HG02885 (cell line): ENCODE measurements around the gene ITPRID1.
"Not testable (repeated sequence)": the region's sequence is repeated elsewhere in the genome, so short reads cannot be mapped to it uniquely, and the experiment has no call there.

Experiments used
- ATAC-seq: cut with Tn5 transposase; IDR thresholded peaks from one replicate; pipeline ENCODE4 v1.9.1; 2021; ENCODE audit warnings: mild to moderate bottlenecking; ENCODE audit not compliant: unreplicated experiment, poor library complexity

Gene ITPRID1

DNA sequence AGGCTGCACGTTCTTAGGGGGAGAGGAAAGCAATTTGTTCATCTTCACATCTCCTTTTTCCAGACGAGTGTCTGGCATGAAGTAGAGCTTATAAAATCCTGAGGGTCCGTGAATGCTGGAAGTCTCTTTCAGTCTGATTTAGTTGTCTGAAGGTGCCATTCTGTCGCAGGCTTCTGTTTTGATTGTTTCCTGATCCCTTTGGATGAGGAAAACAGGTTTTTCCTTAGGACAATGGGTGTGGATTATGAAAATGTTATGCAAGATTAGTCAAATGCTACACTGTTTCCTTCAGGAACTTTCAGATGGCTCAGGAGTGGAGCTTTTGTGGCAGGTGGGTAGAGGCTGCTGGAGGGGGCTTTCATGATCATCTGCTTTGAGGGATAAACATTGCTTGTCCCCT, at the start of gene ITPRID1:
ITPRID1 (plus strand) TSS at position 301 of the 400 bp plus-strand sequence. CDS start 38,935 bp downstream, outside the sequence.
- no peak for ATAC-seq

DNA sequence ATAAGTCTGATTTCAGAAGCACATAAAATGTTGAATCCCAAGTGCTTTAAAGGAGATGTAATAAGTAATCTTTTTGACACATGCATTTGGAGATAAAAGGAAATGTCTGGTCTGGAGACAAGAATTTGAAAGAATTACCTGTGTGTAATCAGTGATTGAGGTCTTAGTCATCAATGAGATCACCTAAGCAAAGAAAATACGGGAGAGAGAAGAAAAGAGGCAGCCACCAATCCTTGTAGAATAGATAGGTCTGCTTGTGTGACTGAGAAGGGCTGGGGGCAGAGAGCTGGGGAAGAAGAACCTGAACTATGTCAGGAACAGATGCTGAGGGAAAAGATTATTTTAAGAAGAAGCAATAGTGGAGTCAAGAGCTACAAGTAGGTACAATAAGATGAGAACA, 49.3 kb upstream of the ITPRID1 start:
- no peak for ATAC-seq

DNA sequence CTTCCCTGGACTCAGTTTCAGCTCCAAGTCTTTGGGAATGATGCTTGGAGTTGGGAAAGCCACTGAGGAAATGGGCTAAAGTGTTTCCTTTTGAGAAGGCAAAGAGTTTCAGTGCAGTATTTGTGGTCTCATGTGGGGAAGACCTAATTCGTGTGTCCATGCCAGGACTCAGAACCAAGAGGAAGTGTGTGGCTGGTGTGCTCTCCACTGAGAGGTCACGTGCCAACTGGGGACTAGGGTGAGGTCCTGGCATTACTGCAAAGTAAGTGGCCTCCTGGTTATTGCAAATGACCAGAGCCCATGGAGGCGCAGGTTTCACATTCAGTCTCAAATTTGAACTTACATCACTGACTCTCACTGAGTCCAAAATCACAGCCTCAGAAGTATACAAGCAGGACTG, 48.6 kb upstream of the ITPRID1 start:
- ATAC-seq, result peak; percentile 67

DNA sequence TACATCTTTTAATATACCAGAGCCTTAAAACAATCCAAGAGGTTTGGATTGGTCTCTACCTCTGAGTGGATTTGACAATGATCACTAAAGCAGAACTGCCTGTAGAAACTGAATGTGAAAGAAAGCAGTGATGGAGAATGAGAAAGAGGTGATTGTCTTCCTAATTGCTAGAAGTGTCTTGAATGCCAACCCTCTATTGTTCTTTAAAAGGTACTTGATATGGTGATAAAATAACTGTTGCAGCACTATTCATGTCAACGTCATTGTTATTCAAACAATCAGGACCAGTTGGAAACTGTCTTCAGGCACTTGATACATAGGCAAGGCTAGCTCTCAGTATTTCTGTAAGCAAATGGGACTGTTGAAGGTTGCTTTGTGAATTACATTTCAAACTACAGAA, 47.9 kb upstream of the ITPRID1 start:
- no peak for ATAC-seq

DNA sequence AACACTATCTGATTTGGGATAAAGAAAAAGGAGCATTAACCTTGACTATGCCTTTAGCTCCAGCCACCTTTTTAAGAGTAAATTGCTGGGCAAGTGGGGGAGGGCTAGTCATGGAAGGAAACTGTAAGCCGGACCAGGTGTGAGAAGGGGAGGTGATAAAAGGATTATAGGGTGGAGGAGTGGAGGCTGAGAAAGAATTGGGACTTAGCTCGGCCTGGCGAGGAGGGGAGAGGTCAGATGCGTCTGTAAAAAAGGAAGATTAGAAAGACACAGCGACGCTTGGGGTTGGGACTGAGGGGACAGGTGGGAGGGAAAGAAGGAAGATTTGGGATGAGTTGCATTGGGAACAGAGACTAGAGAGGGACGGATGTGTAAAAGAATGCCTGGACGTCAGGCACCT, 43.0 kb upstream of the ITPRID1 start:
- ATAC-seq, result not testable (repeated sequence)

DNA sequence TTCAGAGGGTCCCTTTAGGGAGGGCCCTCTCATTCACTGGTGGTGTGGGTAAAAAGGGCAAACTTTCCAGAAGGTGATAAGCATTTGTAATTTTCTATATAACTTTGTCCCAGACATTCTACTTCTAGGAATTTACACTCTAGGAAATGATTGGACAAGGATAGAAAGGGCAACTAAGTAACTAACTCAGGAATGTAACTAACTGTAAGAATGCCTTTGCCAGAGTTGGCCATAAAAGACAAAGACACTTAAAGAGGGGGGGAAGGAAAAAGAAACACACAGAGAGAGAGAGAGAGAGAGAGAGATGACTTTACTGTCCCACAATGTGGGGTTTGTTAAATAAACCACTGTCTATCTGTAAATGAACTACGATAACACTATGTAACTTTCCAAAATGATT, 38.5 kb upstream of the ITPRID1 start:
- ATAC-seq, result no peak

DNA sequence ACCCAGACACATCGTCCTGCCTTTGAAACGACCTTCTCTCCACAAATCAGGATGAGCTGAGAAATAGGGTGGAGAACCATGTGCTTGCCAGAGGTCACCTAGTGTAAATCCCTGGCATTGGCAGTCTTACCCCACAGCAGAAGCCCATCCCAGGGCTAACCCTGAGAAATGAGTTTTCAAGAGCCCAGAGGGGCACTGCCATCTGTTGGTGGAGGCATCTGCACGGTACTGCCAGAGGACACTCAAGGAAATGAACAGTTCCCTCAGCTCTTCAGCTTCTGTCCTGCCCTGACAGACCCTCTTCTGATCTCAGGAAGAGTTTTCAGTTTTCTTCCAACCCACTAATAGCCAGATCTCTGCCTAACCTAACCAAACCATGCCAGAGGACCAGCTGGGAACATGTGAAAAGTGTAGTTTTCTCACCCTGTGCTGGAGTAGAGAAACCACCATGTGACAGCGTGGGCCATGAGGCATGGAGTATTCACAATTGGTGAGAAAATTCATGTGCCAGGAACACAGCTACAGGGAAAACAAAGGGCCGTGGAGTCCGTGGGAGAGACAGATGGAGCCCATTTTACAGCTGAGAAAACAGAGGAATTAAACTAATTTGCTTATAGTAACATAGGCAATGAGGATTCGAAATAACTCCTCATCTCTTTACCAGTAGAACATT, 37.7 kb upstream of the ITPRID1 start:
- no peak for ATAC-seq

DNA sequence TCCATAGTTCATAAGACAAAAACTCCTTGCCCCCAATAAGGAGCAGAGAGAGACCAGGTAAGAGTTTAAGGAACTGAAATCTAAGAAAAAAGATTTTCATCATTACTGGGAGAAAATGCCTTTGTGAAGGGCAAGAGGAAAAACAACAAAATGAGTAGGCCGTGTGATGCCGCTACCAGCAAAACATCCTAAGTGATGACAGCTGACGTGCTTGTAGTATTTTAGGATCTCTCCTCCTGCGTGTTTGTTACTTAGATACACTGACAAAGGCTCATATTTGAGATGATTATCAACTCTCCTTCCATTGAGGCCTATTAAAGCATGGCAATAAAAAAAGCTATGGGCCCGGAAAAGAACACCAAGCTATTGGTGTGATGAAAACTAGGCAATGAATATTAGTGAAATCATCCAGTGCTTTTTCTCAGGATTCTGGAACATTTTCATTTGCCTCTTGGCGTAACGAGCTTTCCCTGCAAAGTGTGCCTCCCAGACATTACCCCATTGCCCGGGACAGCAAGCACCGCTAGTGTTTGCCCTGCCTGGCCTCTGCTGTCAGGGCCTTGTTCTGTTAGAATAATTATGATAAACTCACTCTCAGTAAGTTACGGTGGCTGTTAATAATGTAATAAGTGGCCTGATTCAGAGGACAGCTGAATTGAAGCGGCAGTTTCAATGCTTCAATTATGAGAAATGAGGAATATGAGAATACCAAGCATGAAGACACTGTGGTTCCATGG, 36.8 kb upstream of the ITPRID1 start:
- no peak for ATAC-seq

DNA sequence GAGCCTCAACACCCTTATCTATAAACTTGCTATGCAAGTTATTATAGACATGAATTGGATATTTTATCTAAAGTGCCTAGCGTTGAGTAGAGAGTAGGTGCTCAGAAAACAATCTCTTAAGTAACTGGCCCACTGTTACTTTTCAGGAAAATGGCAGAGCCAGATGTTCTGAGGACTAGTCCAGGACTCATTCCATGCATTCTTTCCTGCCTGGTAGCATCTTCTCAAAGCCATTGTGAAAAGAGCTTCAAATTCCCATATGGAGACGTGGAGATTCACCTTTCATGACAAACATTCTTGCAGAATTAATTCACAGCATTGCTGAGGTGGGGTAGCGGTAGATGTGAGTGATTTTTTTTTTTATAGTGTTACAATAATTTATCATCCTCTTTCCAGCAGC, 35.9 kb upstream of the ITPRID1 start:
- no peak for ATAC-seq

DNA sequence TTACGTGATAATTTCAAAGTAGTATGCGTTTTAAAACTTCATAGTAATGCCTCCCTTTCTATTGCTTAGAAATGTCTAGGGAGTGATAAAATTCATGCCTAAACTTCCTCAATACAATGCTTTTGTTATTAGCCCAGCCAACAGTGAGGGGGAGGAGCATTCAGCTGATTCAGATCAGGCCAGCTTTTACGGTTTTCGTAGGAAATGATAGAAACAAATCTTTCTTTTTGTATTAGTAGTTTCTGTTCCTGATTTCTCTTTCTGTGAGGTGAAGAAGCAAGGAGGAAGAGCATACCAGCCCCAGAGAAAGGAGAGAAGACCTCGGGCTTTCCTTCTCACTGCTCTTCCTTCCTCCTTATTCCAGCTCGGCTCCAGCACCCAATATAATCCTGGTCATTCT, 35.2 kb upstream of the ITPRID1 start:
- peak; percentile 89 for ATAC-seq

DNA sequence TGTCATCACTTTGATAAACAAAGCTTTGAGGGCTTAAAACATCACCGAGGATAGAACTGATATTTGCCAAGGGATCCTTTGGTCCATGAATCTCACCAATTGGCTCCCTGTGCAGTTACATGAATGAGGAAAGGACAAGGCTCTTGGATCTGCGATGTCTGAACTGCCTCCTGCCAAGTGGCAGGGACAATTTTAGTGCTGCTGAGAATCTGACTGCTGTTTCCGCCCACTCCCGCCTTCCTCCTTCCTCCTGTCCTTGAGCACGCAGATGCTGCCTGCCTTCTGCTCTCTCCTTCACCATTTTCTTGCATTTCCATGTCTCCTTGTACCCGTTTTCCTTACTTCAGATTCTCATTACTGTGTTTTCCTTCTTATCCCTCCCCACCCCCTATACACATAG, 26.8 kb upstream of the ITPRID1 start:
- no peak for ATAC-seq

DNA sequence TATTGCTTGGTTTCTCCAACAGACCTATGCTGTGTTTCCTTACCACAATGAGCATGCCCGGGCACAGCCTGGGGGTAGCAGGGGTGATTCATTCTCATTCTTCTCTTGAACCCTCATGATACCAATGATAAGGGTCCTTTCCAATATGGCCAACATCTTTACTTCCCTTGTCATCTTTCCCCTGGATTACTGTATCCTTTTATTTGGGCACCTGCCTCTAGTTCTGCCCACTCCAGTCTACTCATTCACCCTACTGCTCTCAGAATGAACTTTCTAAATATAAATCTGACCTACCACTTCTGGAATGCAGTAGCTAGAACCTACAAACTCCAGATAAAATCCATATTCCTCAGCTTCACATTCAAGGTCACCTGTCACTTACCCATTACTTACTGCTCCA, 26.4 kb upstream of the ITPRID1 start:
- no peak for ATAC-seq

DNA sequence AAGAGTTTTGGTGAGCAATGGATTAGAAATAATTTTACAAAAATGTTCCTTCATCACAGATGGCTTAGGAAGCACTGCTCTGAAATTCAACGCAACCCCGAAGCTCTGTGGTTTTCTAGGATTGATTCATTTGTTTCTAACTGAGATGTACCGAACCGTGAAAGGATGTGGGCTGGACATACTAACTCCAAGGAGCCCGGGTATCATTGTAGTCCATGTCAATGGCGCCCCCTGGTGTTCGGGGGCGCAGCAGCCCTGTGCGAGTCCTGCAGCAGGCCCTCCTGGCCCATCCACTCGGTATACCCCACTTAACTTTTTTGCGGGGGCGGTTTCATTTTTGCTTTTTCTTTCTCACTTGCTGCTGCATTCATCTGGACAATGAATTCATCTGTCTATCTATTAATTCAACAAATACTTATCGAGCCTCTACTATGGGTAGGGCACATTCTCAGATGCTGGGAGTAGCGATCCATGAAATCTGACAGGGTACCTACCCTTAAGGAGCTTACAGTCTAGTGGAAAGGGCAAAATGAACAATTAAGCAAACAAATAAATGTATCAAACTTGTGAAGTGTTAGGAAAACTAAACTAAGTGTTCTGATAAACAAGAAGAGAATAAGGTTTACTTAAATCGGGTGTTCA, 25.2 kb upstream of the ITPRID1 start:
- peak; percentile 99 for ATAC-seq

DNA sequence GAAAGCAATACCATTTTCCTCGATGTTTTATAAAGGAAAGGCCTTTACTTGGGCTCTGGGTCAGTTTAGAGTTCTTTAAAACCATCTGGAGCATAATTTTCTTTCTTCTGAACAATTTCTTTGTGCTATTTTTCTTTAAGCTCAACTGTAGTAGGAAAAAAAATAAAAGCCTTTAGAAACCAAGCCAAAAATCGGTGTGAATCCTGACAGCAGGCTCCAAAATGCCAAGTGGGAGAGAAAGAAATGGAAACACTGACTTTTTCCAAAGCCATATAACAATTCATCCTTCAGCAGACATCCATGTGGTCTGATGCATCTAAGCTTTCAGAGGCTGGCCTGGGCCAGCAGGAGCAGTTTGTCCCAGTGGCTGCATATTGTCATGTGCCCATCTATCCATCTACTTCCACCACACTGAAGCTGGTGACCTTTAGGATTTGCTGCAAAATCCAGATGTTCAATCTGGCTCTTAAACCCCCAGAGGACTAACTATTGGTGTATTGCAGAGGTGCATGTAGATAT, 23.0 kb upstream of the ITPRID1 start:
- no peak for ATAC-seq

DNA sequence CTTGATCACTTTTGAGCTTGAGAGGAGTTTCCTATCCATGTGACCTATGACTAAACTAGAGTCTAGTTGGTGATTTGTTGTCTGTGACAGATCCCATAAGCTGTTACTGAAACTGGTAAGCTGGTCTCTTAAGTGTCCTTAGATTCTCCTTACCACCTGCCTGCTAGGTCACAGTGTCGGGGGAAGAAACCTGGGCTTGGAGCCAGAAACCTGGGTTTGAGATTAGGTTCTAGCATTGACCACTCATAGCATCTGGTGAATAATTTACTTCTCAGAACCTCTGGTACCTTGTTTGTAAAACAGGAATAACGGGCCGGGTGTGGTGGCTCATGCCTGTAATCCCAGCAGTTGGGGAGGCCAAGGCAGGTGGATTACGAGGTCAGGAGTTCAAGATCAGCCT, 21.8 kb upstream of the ITPRID1 start:
- no peak for ATAC-seq

DNA sequence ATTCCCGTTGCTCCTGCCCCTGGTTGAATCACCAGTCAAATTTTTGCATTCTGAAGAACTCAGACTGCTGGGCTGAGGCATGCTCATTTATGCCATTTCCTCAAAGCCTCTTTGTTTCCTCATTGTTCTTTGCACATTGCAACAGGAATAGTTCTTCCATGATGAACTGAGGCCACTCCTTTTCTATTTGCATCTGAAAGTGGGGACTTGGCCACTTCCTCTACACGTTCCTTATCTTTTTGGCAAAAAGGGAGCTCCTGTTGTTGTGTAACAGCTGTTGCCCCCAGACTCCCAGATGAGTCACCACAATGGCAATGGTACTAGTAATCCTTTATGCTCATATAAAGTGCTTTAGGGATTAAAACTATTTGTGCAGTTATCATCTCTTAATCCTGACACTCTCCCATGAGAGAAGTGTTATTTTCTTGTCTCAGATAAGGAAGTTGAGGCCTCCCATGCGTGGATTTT, 20.1 kb upstream of the ITPRID1 start:
- ATAC-seq, result no peak

DNA sequence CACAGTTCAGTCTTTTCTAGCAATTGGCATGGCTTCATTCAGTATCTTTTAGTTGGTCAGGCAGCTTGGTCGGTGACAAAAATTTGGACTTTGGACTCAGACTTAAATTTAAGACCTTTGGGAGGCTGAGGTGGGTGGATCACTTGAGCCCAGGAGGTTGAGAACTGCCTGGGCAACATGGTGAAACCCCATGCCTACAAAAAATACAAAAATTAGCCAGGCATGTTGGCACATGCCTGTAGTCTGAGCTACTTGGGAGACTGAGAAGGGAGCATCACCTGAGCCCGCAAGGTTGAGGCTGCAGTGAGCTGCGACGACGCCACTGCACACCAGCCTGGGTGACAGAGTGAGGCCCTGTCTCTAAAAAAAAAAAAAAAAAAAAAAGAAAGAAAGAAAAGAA, 19.5 kb upstream of the ITPRID1 start:
- no peak for ATAC-seq

DNA sequence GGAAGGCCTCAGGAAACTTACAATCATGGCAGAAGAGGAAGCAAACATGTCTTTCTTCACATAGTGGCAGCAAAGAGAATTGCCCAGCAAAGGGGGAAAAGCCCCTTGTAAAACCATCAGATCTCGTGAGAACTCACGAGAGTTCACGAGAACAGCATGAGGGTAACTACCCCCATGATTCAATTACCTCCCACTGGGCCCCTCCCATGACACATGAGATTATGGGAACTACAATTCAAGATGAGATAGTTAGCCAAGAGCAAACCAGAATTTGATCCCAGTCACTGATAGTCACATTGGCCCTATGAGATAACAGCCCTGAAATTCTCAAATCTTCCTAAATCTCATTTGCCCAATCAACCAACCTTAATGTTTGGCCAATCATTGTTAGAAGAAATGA, 18.2 kb upstream of the ITPRID1 start:
- ATAC-seq, result no peak

DNA sequence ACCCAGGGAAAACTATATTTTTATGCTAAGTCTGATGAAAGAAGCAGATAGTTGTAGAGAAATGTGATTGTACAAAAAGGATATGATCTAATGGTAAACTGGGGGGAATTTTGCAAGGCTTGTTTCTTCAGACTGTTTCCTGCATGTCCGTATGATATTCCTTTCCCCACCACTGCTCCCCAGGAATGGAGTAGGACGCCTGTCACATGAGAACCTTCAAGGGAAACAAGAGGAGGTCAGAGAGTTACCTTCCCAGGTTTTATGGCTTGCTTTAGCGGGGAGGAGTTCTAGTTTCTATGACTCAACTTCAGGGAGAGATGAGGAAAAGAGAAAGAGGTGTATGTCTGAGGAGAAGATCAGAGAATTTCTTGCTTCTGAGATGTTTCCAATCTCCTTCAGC, 16.4 kb upstream of the ITPRID1 start:
- no peak for ATAC-seq

DNA sequence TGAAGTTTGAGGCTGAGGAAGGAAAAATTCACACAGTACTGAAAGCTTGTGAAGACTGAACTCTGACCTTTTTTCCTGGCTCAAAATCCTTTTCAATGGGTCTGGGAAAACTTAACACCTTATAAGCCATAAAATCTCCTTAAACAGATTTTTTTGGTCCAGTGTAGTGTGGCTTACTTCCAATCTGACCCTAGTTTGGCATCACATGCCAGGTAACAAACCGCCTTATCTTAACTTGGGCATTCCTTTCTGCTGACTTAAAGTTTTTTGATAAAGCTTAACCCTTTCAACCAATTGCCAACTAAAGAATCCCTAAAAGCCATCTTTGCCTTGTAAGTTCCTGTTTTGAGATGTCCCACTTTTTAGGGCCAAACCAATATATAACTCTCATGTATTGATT, 13.2 kb upstream of the ITPRID1 start:
- ATAC-seq, result no peak

DNA sequence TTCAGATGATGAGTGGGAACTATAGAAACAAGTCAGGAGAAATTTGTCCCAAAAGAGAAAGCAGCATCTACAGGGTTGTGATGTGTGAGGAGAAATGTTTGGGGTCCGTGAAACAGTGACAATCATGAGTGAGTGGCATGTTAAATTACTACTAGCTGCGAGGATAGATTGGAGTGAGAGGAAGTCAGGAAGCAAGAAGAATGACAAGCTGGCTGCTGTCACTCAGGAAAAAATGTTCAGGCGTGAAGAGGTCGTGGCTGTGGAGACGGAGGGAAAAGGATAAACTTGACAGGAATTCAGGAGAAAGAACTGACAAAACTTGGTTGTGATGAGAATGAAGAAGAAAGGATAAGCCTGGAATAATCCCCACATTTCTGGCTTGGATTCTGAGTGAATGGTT, 5.1 kb upstream of the ITPRID1 start:
- ATAC-seq, result no peak
